Measurements from ENCODE around the gene RAI1.
A peak's percentile ranks its signal among the peaks of the same experiment; 100 is the strongest.

Gene RAI1

GRCh38 chr17:17831208-17832031 is 150.2 kb downstream of the RAI1 start:
- no peak for DNase-seq (ENCODE audit: low read depth in 2 of 2)

- no peak for DNase-seq (ENCODE audit: low read depth in 2 of 2)
Measured at GRCh38 chr17:17832032-17832363, 150.7 kb downstream of the RAI1 start.

GRCh38 chr17:17833658-17834357 is 152.6 kb downstream of the RAI1 start:
- DNase-seq (ENCODE audit: low read depth in 2 of 2) = no peak

DNA sequence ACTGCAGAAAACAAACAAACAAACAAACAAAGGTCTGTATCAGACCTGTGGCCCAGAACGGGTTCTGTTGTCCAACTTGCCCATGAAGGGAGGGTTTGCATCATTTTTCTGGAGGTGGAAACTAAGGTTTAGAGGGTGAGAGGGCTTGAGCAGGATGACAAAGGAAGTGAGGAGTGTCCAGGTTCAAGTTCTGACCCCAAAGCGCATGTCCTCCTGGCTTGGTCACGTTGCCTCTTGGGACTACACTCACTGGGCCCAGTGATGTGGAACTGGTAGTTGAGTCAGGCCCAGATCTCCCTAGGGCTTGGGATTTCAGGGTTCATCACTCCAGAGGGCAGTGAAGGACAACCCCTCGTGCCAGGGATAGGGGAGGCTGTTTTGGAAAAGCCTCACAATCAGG is 153.7 kb downstream of the RAI1 start:
- no peak for DNase-seq (ENCODE audit: low read depth in 2 of 2)

GRCh38 chr17:17835415-17836249 is 154.4 kb downstream of the RAI1 start:
- no peak for DNase-seq (ENCODE audit: low read depth in 2 of 2)

- peak; percentile 94 to 95 for DNase-seq (ENCODE audit: low read depth in 2 of 2)
Measured at GRCh38 chr17:17836250-17836817, 155.1 kb downstream of the RAI1 start.

GRCh38 chr17:17836818-17837379 is 155.6 kb downstream of the RAI1 start, which contains the start of gene SREBF1:
SREBF1 (minus strand) TSS chr17:17836986; CDS start chr17:17836817, 169 bp downstream.
- DNase-seq (ENCODE audit: low read depth in 2 of 2) = peak; percentile 37 to 47

- no peak for DNase-seq (ENCODE audit: low read depth in 2 of 2)
Measured at GRCh38 chr17:17837380-17837821, 156.1 kb downstream of the RAI1 start.

DNA sequence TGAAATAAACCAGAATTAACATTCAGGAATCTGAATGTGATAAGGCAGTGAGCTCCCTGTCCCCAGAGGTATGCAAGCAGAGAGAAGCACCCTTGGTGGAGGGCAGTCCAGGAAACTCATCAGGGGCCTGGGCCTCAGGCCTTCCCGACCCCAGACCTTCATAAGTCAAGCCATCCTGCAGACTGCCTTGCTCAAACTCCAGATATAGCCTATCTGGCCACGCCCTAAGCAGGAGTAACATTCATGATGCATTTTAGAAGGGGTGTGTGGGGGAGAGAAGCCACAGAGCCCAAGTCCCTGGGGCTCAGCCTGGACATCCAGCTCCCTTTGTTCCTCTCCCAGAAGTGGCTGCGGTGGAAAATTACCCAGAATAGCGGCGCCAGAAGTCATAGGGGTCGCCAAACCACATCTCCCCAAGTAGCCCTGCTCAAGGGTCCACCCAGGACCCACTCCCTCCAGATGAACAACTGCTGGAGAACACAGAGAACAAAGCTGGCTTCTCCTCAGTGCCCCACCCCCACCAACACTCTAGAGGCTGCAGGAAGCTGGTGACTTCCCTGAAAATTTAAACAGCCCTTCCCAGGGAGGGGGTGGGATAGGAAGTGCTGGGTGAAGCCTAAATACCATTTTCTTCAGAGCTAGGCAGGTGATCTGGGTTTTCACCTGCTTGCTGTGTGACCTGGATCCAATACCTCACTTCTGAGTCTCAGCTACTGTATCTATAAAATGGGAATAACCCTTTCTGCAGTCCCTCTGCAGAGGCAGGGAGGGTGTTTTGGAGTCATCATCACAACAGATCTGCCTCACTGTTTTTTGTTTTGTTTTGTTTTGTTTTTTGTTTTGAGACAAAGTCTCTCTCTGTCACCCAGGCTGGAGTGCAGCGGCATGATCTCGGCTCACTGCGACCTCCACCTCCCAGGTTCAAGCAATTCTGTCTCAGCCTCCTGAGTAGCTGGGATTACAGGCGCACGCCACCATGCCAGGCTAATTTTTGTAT is 157.0 kb downstream of the RAI1 start:
- DNase-seq (ENCODE audit: low read depth in 2 of 2) = no peak

DNA sequence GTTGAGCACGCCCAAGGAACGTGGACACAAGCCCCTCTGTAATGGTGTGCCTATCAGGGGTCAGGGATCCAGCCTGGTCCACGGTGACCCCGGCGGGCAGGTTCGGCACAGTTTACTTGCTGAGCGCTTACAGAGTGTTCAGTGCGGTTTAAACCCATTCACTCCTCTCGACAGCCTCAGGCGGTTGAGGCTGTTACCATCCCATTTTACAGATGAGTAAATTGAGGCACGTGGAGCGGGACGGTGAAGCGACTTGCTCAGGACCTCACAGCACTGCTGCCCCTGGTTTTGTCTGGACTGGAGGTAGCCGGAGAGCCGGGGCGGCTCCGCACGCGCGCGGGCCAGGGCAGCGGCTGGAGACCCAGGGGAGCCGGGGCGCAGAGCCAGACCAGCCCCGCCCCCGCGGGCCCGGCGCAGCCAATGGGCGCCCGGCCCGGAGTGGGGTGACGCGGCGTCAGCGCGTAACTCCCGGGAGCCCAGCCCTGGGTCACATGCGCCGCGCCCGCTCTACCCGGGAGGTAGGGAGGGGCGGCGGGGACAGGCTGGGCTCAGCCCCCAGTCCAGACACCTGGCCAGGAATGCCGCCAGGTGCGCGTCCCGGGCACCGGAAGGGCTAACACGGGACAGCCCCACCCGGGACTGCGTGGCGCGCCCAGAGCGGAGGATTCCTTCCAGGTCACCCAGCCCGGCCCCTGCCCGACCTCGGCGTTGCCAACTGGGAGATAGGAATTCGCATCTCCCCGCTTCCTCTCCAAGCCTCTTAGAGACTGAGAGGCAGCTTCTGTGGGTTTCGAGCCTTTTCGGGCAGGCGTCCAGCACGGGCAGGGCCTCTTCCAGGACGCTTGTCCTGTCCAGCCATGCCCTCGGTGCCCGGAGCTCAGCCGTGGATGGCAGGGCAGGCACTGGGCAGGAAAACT is 158.8 kb downstream of the RAI1 start:
- peak; percentile 57 to 66 for DNase-seq (ENCODE audit: low read depth in 2 of 2)

- DNase-seq (ENCODE audit: low read depth in 2 of 2) = no peak
Measured at GRCh38 chr17:17840751-17841591, 159.7 kb downstream of the RAI1 start.

GRCh38 chr17:17841601-17842025 is 160.4 kb downstream of the RAI1 start:
- DNase-seq (ENCODE audit: low read depth in 2 of 2) = no peak

GRCh38 chr17:17842111-17842876 is 161.0 kb downstream of the RAI1 start:
- DNase-seq (ENCODE audit: low read depth in 2 of 2) = no peak

DNA sequence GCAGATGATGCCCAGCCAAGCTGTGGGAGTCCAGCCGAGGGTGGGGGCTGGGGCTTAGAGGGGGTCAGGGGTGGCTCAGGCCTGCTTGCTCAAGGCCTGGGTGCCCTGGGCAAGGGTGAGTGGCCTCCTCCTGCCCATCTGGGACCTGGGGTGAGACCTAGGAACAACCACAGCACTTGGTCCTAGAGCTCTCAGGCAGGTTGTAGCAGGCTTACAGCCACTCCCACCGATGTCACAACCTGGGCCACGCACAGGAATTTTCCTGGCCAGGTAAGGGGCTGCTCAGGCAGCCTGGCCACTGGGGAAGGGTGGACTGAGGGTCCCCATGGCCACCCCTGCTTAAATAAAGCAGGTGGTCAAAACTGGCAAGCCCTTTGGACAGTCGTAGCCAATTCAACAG is 161.8 kb downstream of the RAI1 start:
- no peak for DNase-seq (ENCODE audit: low read depth in 2 of 2)

GRCh38 chr17:17844079-17844478 is 162.8 kb downstream of the RAI1 start:
- no peak for DNase-seq (ENCODE audit: low read depth in 2 of 2)

GRCh38 chr17:17844500-17844899 is 163.2 kb downstream of the RAI1 start:
- DNase-seq (ENCODE audit: low read depth in 2 of 2) = no peak

DNA sequence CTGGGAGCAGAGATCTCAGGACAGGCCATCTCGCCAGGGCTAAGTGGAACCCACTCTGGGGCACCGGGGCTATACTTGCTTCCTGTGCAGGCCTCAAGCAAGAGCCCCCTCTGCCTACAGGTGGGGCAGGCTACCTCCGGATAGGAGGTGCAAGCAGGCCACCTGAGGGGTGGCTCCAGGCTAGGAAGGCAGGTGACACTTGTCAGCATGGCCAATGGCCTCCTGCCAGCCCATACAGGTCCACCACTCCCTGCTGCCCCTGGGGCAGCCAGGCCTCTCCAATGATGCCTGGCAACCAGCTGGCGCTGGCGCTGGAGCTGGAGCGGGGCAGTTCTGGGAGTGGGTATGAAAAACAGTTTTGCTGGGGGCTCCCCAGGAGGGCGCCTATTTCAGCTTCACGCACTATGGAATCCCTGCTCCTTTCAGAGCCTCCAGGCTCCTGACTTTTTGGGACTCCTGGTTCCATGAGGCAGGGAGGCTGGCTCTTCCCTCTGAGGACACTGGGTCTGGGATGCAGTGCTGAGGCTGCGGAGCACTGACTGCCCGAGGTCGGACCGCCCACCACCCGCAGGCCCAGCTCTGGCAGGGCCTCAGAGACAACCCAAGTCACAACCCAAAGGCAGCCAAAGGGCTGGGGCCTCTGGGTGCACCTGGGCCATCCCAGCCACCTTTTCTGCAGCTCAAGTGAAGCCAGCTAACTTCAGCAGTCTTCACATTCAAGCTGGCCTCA is 164.0 kb downstream of the RAI1 start:
- DNase-seq (ENCODE audit: low read depth in 2 of 2) = no peak

Data from stimulated activated CD8-positive, alpha-beta memory T cell treated with anti-CD3 and anti-CD28 coated beads, Interleukin-2, amount 100 ng/mL, for 1 hour (primary cell).